ENCODE results near the gene MAD2L2. TPM values are rescaled to one million over a fixed set of nuclear protein-coding genes. Genes with fewer than 3 reads are reported as not detected.

The MAD2L2 gene
- polyA plus RNA-seq, 2 of the 4 experiments (the other 2 are of a cell fraction), result 31.2 to 32.5 TPM

GRCh38 chr1:11713095-11713494 is 32.1 kb upstream of the MAD2L2 start:
- DNase-seq (ENCODE audit: low read depth in 1 of 2, low spot score in 1 of 2), result no peak
- H3K27ac ChIP-seq, result no peak overlapping the region
- H3K4me1 ChIP-seq, result 0 out of 3 replicates have a peak, but pooled peaks cover 4% of the 10 kb centered on the region
- H3K4me2 ChIP-seq, result no peak overlapping the region
- TF ChIP-seq CEBPB (IDR thresholded peaks at IDR 0.05), result peak in 1 of 2 experiments; percentile 35; a peak in 2 of 4 replicates
- no peak for TF ChIP-seq ESRRA (IDR thresholded peaks at IDR 0.05; ENCODE audit: borderline replicate concordance, low read length)
- WGBS (ENCODE audit: missing lambda C conversion rate), result 57% methylated on average over 11 of the region's 11 CpGs
- no peak overlapping the region for H3K4me3 ChIP-seq
- ChIA-PET POLR2A (no interaction called here), CTCF (interaction anchor here (1.0 to 2.6 kb wide), 4 partner anchors 9 to 675 kb away, joined by 3 to 7 read pairs (median 4); no protein-coding TSS in a partner anchor)
- ATAC-seq, result no peak
- H3K9me3 ChIP-seq, result no peaks in the 10 kb centered on the region
- FAIRE-seq, result no peak

- TF ChIP-seq RNF2 (IDR thresholded peaks at IDR 0.05; ENCODE audit: borderline replicate concordance, low read depth), result no peak
- TF ChIP-seq ZFP36 (IDR thresholded peaks at IDR 0.05; ENCODE audit: borderline replicate concordance, partially characterized antibody), result no peak
- no peak for TF ChIP-seq FOSL2 (IDR thresholded peaks at IDR 0.05)
- no peak for TF ChIP-seq FOSL2 (CRISPR knock-in tag; IDR thresholded peaks at IDR 0.05)
- no peak for TF ChIP-seq JUNB (IDR thresholded peaks at IDR 0.05)
- TF ChIP-seq CBX2 (IDR thresholded peaks at IDR 0.05; ENCODE audit: borderline replicate concordance, low read depth), result no peak
These were observed 31.3 kb upstream of the MAD2L2 start for GRCh38 chr1:11712285-11712684.

GRCh38 chr1:11711490-11711889 is 30.5 kb upstream of the MAD2L2 start:
- 0 out of 3 replicates have a peak, but pooled peaks cover 4% of the 10 kb centered on the region for H3K4me1 ChIP-seq
- H3K27ac ChIP-seq, result no peak overlapping the region
- 76% methylated on average over 4 of the region's 5 CpGs for WGBS (ENCODE audit: missing lambda C conversion rate)
- DNase-seq (ENCODE audit: low read depth in 1 of 2, low spot score in 1 of 2), result no peak
- H3K4me3 ChIP-seq, result no peak overlapping the region
- TF ChIP-seq E2F6 (IDR thresholded peaks at IDR 0.05; ENCODE audit: borderline replicate concordance, low read depth), result no peak
- TF ChIP-seq CEBPB (IDR thresholded peaks at IDR 0.05), result no peak
- no peak for TF ChIP-seq MAZ (IDR thresholded peaks at IDR 0.05; ENCODE audit: borderline replicate concordance, low read depth, low read length)
- TF ChIP-seq HOXB5 (CRISPR knock-in tag; IDR thresholded peaks at IDR 0.05), result no peak
- TF ChIP-seq CBX2 (IDR thresholded peaks at IDR 0.05; ENCODE audit: borderline replicate concordance, low read depth), result no peak
- no peak for TF ChIP-seq SMC3 (IDR thresholded peaks at IDR 0.05)
- TF ChIP-seq BHLHE40 (IDR thresholded peaks at IDR 0.05; ENCODE audit: low read depth, low read length), result no peak
- no peak for TF ChIP-seq PBX3 (IDR thresholded peaks at IDR 0.05)
- TF ChIP-seq USF2 (IDR thresholded peaks at IDR 0.05), result no peak
- TF ChIP-seq ZFP36 (IDR thresholded peaks at IDR 0.05; ENCODE audit: borderline replicate concordance, partially characterized antibody), result no peak
- no peak for TF ChIP-seq ZNF302 (CRISPR knock-in tag; IDR thresholded peaks at IDR 0.05)
- no peak for TF ChIP-seq CHD2 (IDR thresholded peaks at IDR 0.05; ENCODE audit: low read length, partially characterized antibody)
- TF ChIP-seq SREBF2 (IDR thresholded peaks at IDR 0.05), result no peak
- no peak for TF ChIP-seq GATA3 (IDR thresholded peaks at IDR 0.05; ENCODE audit: borderline replicate concordance)
- TF ChIP-seq NFE2L2 (conservative IDR thresholded peaks at IDR 0.05; ENCODE audit: low read length), result no peak
- no peak overlapping the region for H3K4me2 ChIP-seq
- no peak for ATAC-seq
- H3K9me3 ChIP-seq, result no peaks in the 10 kb centered on the region
- ChIA-PET CTCF (interaction anchor here (0.8 to 4.2 kb wide), 6 partner anchors 8 to 674 kb away, joined by 3 to 24 read pairs (median 5); no protein-coding TSS in a partner anchor), POLR2A (interaction anchor here (0.6 kb wide), 2 partner anchors 382 to 450 kb away, joined by 3 to 6 read pairs; no protein-coding TSS in a partner anchor)
- FAIRE-seq, result no peak

More at GRCh38 chr1:11712285-11712684, 31.3 kb upstream of the MAD2L2 start:
- Histone ChIP-seq H3K4me2 (no peak overlapping the region), H3K9me3 (no peaks in the 10 kb centered on the region), H3K4me1 (0 out of 3 replicates have a peak, but pooled peaks cover 4% of the 10 kb centered on the region), H3K27ac (no peak overlapping the region), H3K4me3 (no peak overlapping the region)
- DNase-seq (ENCODE audit: low read depth in 1 of 2, low spot score in 1 of 2) (no peak), ATAC-seq (no peak), FAIRE-seq (no peak)
- WGBS (ENCODE audit: missing lambda C conversion rate), result 85% methylated on average over 7 of the region's 8 CpGs
- ChIA-PET CTCF (interaction anchor here (1.3 kb wide), 1 partner anchor 62 kb away, joined by 3 read pairs; no protein-coding TSS in a partner anchor), POLR2A (interaction anchor here (0.5 kb wide), 1 partner anchor 474 kb away, joined by 3 read pairs; no protein-coding TSS in a partner anchor)
